Loucy (cell line): Measurements from ENCODE around the gene ITGB6.

Experiments
- EZH2phosphoT487 ChIP-seq: fragments of 200-600 bp; IDR thresholded peaks from 2 replicates; pipeline ENCODE4 v1.6.1; 2018; ENCODE audit warnings: antibody characterized with exemption, mild to moderate bottlenecking, moderate library complexity, borderline replicate concordance
- TF ChIP-seq, protein P1 (sequence below): fragments of 200-600 bp; sonication (generic); conservative IDR thresholded peaks from 2 replicates; pipeline ENCODE4 v1.5.1; 2014; ENCODE audit warnings: mild to moderate bottlenecking, antibody characterized with exemption, low read length

- TF ChIP-seq, protein P1, sequence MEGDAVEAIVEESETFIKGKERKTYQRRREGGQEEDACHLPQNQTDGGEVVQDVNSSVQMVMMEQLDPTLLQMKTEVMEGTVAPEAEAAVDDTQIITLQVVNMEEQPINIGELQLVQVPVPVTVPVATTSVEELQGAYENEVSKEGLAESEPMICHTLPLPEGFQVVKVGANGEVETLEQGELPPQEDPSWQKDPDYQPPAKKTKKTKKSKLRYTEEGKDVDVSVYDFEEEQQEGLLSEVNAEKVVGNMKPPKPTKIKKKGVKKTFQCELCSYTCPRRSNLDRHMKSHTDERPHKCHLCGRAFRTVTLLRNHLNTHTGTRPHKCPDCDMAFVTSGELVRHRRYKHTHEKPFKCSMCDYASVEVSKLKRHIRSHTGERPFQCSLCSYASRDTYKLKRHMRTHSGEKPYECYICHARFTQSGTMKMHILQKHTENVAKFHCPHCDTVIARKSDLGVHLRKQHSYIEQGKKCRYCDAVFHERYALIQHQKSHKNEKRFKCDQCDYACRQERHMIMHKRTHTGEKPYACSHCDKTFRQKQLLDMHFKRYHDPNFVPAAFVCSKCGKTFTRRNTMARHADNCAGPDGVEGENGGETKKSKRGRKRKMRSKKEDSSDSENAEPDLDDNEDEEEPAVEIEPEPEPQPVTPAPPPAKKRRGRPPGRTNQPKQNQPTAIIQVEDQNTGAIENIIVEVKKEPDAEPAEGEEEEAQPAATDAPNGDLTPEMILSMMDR = no peak
- no peak for TF ChIP-seq EZH2phosphoT487
Measured at GRCh38 chr2:160075171-160075570, 124.9 kb downstream of the ITGB6 start.
